HEK293T (cell line): ENCODE data around the gene FBXO11.

Experiments used
- ARNT ChIP-seq: fragments of 450-650 bp; IDR thresholded peaks from 2 replicates; pipeline ENCODE4 v1.6.1; 2017; ENCODE audit warnings: mild to moderate bottlenecking
- BHLHE40 ChIP-seq: fragments of 450-650 bp; IDR thresholded peaks from 2 replicates; pipeline ENCODE4 v1.6.1; 2016; ENCODE audit warnings: mild to moderate bottlenecking, moderate library complexity, borderline replicate concordance
- CTBP1 ChIP-seq: fragments of 450-650 bp; IDR thresholded peaks from 2 replicates; pipeline ENCODE4 v1.6.1; 2016; ENCODE audit warnings: borderline replicate concordance
- ELF4 ChIP-seq: fragments of 450-650 bp; IDR thresholded peaks from 2 replicates; pipeline ENCODE4 v1.6.1; 2017; ENCODE audit warnings: antibody characterized with exemption
- FOXA1 ChIP-seq: fragments of 450-650 bp; IDR thresholded peaks from 2 replicates; pipeline ENCODE4 v1.6.1; 2016; ENCODE audit warnings: mild to moderate bottlenecking
- FOXK2 ChIP-seq: fragments of 450-650 bp; IDR thresholded peaks from 2 replicates; pipeline ENCODE4 v1.6.1; 2016; ENCODE audit warnings: mild to moderate bottlenecking
- L3MBTL2 ChIP-seq: fragments of 450-650 bp; conservative IDR thresholded peaks from 2 replicates; pipeline ENCODE4 v1.6.1; 2016; ENCODE audit warnings: mild to moderate bottlenecking
- SP1 ChIP-seq: fragments of 450-650 bp; IDR thresholded peaks from 2 replicates; pipeline ENCODE4 v1.6.1; 2017
- SUZ12 ChIP-seq: fragments of 450-650 bp; IDR thresholded peaks from 2 replicates; pipeline ENCODE4 v1.6.1; 2016; ENCODE audit warnings: mild to moderate bottlenecking
- TARDBP ChIP-seq: fragments of 450-650 bp; IDR thresholded peaks from 2 replicates; pipeline ENCODE4 v1.6.1; 2016
- ZNF384 ChIP-seq: fragments of 450-650 bp; IDR thresholded peaks from 2 replicates; pipeline ENCODE4 v1.6.1; 2016
- TF ChIP-seq, protein P1 (sequence below): fragments of 450-650 bp; IDR thresholded peaks from 2 replicates; pipeline ENCODE4 v1.6.1; 2016

DNA sequence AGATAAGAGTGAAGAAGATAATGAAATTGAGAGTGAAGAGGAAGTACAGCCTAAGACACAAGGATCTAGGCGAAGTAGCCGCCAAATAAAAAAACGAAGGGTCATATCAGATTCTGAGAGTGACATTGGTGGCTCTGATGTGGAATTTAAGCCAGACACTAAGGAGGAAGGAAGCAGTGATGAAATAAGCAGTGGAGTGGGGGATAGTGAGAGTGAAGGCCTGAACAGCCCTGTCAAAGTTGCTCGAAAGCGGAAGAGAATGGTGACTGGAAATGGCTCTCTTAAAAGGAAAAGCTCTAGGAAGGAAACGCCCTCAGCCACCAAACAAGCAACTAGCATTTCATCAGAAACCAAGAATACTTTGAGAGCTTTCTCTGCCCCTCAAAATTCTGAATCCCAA, 107.7 kb downstream of the FBXO11 start:
- TF ChIP-seq L3MBTL2 (no peak), ELF4 (no peak), TARDBP (no peak), BHLHE40 (no peak), SP1 (no peak), FOXA1 (no peak), CTBP1 (no peak), FOXK2 (no peak), ARNT (no peak), ZNF384 (no peak), SUZ12 (no peak)
- TF ChIP-seq, protein P1, sequence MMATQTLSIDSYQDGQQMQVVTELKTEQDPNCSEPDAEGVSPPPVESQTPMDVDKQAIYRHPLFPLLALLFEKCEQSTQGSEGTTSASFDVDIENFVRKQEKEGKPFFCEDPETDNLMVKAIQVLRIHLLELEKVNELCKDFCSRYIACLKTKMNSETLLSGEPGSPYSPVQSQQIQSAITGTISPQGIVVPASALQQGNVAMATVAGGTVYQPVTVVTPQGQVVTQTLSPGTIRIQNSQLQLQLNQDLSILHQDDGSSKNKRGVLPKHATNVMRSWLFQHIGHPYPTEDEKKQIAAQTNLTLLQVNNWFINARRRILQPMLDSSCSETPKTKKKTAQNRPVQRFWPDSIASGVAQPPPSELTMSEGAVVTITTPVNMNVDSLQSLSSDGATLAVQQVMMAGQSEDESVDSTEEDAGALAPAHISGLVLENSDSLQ, result no peak
